Uterus (tissue), 2 donors: Measurements from ENCODE around the gene ABLIM2.

Experiments
- POLR2A ChIP-seq, 2 donors: fragments of 450-650 bp; IDR thresholded peaks; one replicate each; pipeline ENCODE4 v1.6.1; 2016; ENCODE audit warnings: antibody characterized with exemption in 2 of 2, mild to moderate bottlenecking in 1 of 2, moderate library complexity in 1 of 2
- TF ChIP-seq, protein P1 (sequence below), 4 experiments: fragments of 200-600 bp in 2 of 4; fragments of 450-650 bp in 2 of 4; sonication (generic) in 2 of 4; IDR thresholded peaks; one replicate each; pipeline ENCODE4 v1.5.1; 2016 to 2019; ENCODE audit warnings: antibody characterized with exemption in 4 of 4, mild to moderate bottlenecking in 2 of 4, moderate library complexity in 1 of 4

DNA sequence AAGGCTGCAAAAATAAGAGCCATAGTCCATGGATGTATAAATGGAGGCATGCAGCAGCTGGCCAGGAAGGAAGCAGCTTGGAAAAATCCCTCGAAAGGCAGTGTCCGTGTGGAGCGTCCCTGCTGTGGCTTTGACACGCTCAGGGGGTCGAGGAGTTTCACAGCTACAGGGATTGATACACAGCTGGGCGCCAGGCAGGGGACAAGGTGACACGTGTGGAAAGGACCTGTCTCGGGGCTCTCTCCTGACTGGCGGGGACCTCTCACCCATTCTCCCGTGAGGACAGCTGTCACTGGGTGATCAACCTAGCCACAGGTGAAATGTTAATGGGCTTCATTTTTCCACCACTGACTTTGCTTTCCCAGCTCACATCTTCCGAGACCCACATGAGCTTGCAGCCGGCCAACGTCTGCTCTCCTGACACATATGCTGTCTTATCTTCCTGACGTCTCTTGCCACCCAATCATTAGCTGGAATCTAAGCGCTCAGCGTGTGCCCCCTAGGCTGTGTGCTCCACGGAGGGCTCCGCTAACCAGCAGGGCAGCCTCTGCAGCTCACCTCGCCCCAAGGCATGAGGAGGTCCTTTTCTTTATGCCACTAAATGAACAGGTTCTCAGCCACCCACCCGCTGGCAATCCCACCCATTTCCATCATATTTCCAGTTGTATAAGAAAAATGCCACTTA lies 129.6 kb downstream of the ABLIM2 start:
- TF ChIP-seq, protein P1, sequence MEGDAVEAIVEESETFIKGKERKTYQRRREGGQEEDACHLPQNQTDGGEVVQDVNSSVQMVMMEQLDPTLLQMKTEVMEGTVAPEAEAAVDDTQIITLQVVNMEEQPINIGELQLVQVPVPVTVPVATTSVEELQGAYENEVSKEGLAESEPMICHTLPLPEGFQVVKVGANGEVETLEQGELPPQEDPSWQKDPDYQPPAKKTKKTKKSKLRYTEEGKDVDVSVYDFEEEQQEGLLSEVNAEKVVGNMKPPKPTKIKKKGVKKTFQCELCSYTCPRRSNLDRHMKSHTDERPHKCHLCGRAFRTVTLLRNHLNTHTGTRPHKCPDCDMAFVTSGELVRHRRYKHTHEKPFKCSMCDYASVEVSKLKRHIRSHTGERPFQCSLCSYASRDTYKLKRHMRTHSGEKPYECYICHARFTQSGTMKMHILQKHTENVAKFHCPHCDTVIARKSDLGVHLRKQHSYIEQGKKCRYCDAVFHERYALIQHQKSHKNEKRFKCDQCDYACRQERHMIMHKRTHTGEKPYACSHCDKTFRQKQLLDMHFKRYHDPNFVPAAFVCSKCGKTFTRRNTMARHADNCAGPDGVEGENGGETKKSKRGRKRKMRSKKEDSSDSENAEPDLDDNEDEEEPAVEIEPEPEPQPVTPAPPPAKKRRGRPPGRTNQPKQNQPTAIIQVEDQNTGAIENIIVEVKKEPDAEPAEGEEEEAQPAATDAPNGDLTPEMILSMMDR (IDR thresholded peaks at IDR 0.05), result no peak
- no peak for TF ChIP-seq POLR2A (IDR thresholded peaks at IDR 0.05)
